Spinal cord (tissue), 10 donors: Measurements from ENCODE around the gene KLHL7. TPM values are rescaled to one million over a fixed set of nuclear protein-coding genes. Genes with fewer than 3 reads are reported as not detected.

Experiments used
- DNase-seq, 6 donors: peaks; one replicate each; pipeline versions ENCODE4 v3.0.0 to v3.0.0-alpha.2; 2013 to 2015; ENCODE audit warnings: low spot score in 6 of 6, low read depth in 4 of 6
- H3K27ac ChIP-seq: one replicate; pipeline ENCODE4 v1.5.1; 2013; ENCODE audit warnings: low read depth, low read length, control low read depth
- H3K27me3 ChIP-seq: one replicate; pipeline ENCODE4 v1.6.1; 2013; ENCODE audit warnings: low read length; ENCODE audit not compliant: control insufficient read depth, insufficient read depth
- H3K36me3 ChIP-seq: one replicate; pipeline ENCODE4 v1.6.1; 2013; ENCODE audit warnings: low read length; ENCODE audit not compliant: control insufficient read depth, insufficient read depth
- H3K4me1 ChIP-seq: one replicate; pipeline ENCODE4 v1.6.1; 2013; ENCODE audit warnings: low read length; ENCODE audit not compliant: control insufficient read depth, insufficient read depth
- H3K4me3 ChIP-seq: one replicate; pipeline ENCODE4 v1.5.1; 2013; ENCODE audit warnings: low read depth, low read length, control low read depth
- H3K9me3 ChIP-seq: one replicate; pipeline ENCODE4 v1.6.1; 2013; ENCODE audit warnings: low read length; ENCODE audit not compliant: control insufficient read depth, insufficient read depth
- WGBS: methylation state at CpG from one replicate; pipeline ENCODE4 v1.1.5; 2013; ENCODE audit warnings: missing lambda C conversion rate; ENCODE audit not compliant: insufficient coverage; 5-methylcytosine and 5-hydroxymethylcytosine counted together
- polyA plus RNA-seq, 2 donors: library from polyadenylated mRNA; unstranded; fragments of 120-200 nt; gene quantifications; one replicate each; pipeline ENCODE4 v1.2.1, GENCODE V29; 2013; ENCODE audit not compliant: insufficient read length in 2 of 2
- total RNA-seq, 2 donors: library from RNA; depleted of rRNA in 1 of 2; stranded (reverse); fragments of 120-200 nt in 1 of 2; fragments of >200 nt in 1 of 2; gene quantifications; one replicate each; pipeline versions ENCODE4 v1.2.3 to v1.2.4, GENCODE V29; 2013 to 2014
- donor health status: healthy.

The KLHL7 gene
- total and polyA plus RNA-seq, 4 donors: 53.6 to 78.3 (median 69.5) TPM

DNA sequence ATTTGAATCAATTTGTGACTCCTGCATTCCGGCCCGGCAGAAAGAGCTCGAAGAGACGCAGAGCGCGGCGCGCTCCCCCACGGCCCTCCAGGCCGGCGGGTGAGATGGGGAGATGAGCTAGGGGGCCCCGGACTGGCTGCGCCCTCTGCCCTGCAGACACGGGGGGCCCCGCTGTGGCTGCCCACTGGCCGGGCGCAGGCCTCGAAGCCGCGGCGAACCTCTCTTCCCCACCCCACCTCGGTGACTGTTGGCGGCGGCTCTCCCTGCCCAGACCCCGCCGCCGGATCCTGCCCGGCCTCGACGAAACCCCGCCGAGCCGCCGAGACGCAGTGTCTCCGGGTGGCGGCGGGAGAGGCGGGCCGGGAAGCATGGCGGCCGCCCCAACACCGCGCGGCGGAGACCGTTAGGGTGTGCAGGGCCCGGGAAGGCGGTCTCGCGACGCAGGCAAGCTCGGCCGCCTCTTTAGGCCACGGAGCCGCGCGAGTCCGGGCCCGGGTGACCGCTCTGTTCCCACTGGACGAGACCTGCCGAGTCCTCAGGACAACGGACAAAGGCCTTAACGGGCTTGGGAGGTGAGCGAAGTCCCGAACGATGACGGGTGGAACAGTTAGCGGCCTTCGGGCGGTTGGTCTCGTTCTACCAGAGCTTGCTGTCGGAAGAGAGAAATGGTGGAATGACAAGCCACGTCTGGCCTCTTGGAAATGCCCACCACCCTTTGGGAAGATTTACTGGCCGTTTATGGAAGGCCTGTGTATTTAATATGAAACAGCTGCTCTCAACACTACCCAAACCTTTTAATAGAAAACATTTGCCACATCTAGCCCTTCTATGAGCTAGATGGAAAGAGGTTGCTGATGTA is 100.6 kb downstream of the KLHL7 start:
- Histone ChIP-seq H3K9me3 (no peaks in the 10 kb centered on the region), H3K4me1 (peaks cover 4% of the 10 kb centered on the region), H3K27ac (peak overlapping the region; percentile 73), H3K27me3 (no peaks in the 10 kb centered on the region), H3K4me3 (peak overlapping the region; percentile 35), H3K36me3 (peaks cover 9% of the 10 kb centered on the region)
- 23% methylated on average over 72 of the region's 76 CpGs for WGBS
- peak in 2 of 6 donors; percentile 55 to 65 for DNase-seq

GRCh38 chr7:23207021-23207420 is 101.4 kb downstream of the KLHL7 start:
- H3K27ac ChIP-seq: peak overlapping the region; percentile 73
- H3K36me3 ChIP-seq: peaks cover under 1% of the 10 kb centered on the region
- H3K27me3 ChIP-seq: no peaks in the 10 kb centered on the region
- WGBS: no CpG with 5 or more reads among the region's 2 CpGs
- H3K9me3 ChIP-seq: no peaks in the 10 kb centered on the region
- no peak overlapping the region for H3K4me3 ChIP-seq
- peaks cover 4% of the 10 kb centered on the region for H3K4me1 ChIP-seq
- DNase-seq: no peak

DNA sequence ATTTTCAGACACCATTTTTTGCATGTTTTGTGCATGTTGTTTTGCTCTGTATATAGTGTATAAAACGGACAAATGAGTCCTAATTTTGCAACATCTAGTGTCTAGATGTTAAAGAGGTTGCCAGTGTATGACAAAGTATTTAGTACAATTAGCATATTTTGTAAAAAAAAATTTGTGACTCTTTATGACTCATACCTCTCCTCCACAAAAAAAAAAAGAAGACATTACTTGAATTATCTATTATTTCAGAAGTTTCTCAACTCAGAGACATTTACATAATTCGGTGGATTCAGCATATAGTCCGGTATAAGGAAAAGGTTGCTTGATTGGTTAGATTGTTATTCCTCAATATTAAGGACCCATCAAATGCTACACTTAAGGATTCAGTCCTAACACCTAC is 102.3 kb downstream of the KLHL7 start:
- Histone ChIP-seq H3K4me3 (no peak overlapping the region), H3K27ac (no peak overlapping the region), H3K27me3 (no peaks in the 10 kb centered on the region), H3K4me1 (peaks cover 4% of the 10 kb centered on the region), H3K9me3 (no peaks in the 10 kb centered on the region), H3K36me3 (no peaks in the 10 kb centered on the region)
- no CpG with 5 or more reads among the region's 3 CpGs for WGBS
- DNase-seq: no peak

DNA sequence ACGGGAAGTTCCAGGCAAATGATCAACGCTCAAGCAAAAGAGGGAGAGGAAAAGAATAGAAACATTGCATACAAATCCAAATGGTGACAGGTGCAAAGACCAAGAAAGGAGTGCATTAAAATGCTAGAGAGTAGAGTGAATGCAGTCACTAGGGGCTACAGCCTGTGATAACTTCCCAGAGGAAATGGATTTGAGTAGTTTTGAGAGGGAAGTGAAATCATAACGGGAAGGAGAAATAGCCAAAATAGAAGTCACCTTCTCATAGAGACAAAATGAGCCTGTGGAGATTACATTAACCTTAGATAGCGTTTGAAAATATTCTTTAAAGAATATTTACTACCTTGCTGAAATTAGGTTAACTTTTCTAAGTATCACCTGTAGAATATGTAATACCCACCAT is 102.7 kb downstream of the KLHL7 start:
- no peak overlapping the region for H3K27ac ChIP-seq
- no peak overlapping the region for H3K4me3 ChIP-seq
- WGBS: no CpG with 5 or more reads among the region's 4 CpGs
- peaks cover 4% of the 10 kb centered on the region for H3K4me1 ChIP-seq
- no peaks in the 10 kb centered on the region for H3K27me3 ChIP-seq
- no peak for DNase-seq
- H3K36me3 ChIP-seq: no peaks in the 10 kb centered on the region
- H3K9me3 ChIP-seq: no peaks in the 10 kb centered on the region

DNA sequence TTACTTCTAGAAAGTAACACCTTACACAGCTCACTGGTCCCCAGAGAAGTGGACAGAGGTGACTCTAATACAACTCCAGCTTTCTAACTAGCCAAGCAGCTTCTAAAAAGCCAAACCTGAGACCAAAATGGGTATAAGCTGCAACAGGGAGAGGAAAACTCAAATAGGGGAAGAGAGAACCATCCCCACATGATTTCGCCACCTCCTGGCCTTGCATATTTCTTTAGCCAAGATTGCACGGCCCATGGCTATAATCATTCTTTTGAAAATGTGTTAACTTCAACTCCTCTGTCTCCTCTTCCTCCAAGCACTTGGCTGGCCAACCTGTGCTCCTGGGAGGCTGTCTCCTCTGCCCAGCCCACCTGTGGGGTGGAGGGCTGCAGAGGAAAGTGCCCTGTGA is 104.9 kb downstream of the KLHL7 start:
- no peaks in the 10 kb centered on the region for H3K9me3 ChIP-seq
- H3K4me1 ChIP-seq: peaks cover 4% of the 10 kb centered on the region
- H3K36me3 ChIP-seq: no peaks in the 10 kb centered on the region
- WGBS: no CpG with 5 or more reads among the region's 2 CpGs
- no peaks in the 10 kb centered on the region for H3K27me3 ChIP-seq
- no peak overlapping the region for H3K4me3 ChIP-seq
- H3K27ac ChIP-seq: no peak overlapping the region
- DNase-seq: no peak

- 88% methylated on average over 4 of the region's 11 CpGs for WGBS
- Histone ChIP-seq H3K36me3 (no peaks in the 10 kb centered on the region), H3K27ac (no peak overlapping the region), H3K4me3 (no peak overlapping the region), H3K4me1 (no peaks in the 10 kb centered on the region), H3K27me3 (no peaks in the 10 kb centered on the region), H3K9me3 (no peaks in the 10 kb centered on the region)
- no peak for DNase-seq
These were observed 106.0 kb downstream of the KLHL7 start for GRCh38 chr7:23211589-23211988.

DNA sequence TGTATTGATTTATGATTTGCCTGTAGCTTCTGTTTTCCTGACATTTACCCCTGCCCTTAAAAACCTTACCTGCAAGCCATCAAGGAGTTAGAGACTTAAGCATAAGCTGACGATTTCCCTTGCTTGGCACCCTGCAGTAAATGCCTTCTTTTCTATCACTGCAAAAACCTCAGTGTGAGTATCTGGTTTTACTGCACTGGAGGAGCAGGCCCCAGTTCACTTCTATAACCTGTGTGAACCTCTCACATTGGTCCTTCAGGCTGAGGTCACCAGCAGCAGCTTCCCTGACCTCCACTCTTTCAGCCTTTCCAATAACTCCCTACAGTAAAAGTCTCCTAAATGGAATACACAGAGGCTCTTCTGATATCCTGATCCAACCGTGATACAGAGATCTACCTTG is 106.8 kb downstream of the KLHL7 start:
- 85% methylated on average over 2 of the region's 2 CpGs for WGBS
- H3K9me3 ChIP-seq: no peaks in the 10 kb centered on the region
- no peaks in the 10 kb centered on the region for H3K36me3 ChIP-seq
- no peak for DNase-seq
- H3K27me3 ChIP-seq: no peaks in the 10 kb centered on the region
- no peak overlapping the region for H3K27ac ChIP-seq
- no peak overlapping the region for H3K4me3 ChIP-seq
- no peaks in the 10 kb centered on the region for H3K4me1 ChIP-seq

DNA sequence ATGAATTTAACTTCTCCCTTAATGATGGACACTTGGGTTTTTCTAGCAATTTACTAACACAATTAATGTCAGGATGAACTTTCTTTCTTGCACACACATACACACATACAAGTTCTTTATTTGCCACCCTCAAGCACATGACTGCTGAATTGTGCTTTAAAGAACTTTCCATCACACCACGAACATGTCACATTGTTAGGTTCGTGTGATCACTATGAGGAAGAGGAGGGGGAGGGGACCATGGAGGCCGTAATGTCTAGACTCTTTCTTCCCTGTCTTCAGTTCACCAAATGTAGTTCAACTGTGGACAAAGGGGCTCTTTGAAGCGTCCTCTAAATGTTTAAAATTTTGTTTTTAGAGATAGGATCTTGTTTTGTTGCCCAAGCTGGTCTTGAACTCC is 107.3 kb downstream of the KLHL7 start:
- no peak for DNase-seq
- WGBS: 63% methylated on average over 2 of the region's 4 CpGs
- Histone ChIP-seq H3K27me3 (no peaks in the 10 kb centered on the region), H3K36me3 (no peaks in the 10 kb centered on the region), H3K27ac (no peak overlapping the region), H3K4me3 (no peak overlapping the region), H3K4me1 (no peaks in the 10 kb centered on the region), H3K9me3 (no peaks in the 10 kb centered on the region)

DNA sequence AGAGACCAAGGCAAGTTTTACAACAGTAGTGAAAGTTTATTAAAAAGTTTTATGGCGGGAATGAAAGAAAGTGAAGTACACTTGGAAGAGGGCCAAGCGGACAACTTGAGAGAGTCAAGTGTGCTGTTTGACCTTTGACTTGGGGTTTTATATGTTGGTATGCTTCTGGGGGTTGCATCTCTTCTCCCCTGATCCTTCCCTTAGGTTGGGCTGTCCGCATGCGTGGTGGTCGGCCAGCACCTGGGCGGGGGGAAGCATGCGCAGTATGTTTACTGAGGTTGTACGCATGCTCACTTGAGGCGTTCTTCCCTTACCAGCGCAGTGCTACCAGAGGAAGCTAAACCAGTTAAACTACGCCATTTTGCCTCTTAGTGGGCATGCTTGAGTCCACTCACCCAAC is 108.2 kb downstream of the KLHL7 start:
- 98% methylated on average over 9 of the region's 11 CpGs for whole genome bisulfite sequencing

GRCh38 chr7:23214423-23214822 is 108.8 kb downstream of the KLHL7 start:
- Histone ChIP-seq H3K9me3 (no peaks in the 10 kb centered on the region), H3K4me1 (no peaks in the 10 kb centered on the region), H3K27me3 (no peaks in the 10 kb centered on the region), H3K4me3 (no peak overlapping the region), H3K36me3 (no peaks in the 10 kb centered on the region), H3K27ac (no peak overlapping the region)
- no peak for DNase-seq
- 92% methylated on average over 5 of the region's 5 CpGs for WGBS

More for the DNA sequence above, 108.2 kb downstream of the KLHL7 start:
- no peaks in the 10 kb centered on the region for H3K4me1 ChIP-seq
- H3K36me3 ChIP-seq: no peaks in the 10 kb centered on the region
- no peak overlapping the region for H3K27ac ChIP-seq
- no peaks in the 10 kb centered on the region for H3K27me3 ChIP-seq
- DNase-seq: no peak
- no peak overlapping the region for H3K4me3 ChIP-seq
- H3K9me3 ChIP-seq: no peaks in the 10 kb centered on the region
